Measurements from ENCODE around the gene RPP21.
"Not testable (repeated sequence)": the region's sequence is repeated elsewhere in the genome, so short reads cannot be mapped to it uniquely, and the experiment has no call there.

The RPP21 gene

GRCh38 chr6:30331981-30332380 lies 13.0 kb upstream of the RPP21 start:
- DNase-seq = no peak

GRCh38 chr6:30334075-30334783 lies 10.7 kb upstream of the RPP21 start:
- DNase-seq = no peak

- no peak for DNase-seq
Measured at GRCh38 chr6:30340589-30341054, 4.3 kb upstream of the RPP21 start.

DNA sequence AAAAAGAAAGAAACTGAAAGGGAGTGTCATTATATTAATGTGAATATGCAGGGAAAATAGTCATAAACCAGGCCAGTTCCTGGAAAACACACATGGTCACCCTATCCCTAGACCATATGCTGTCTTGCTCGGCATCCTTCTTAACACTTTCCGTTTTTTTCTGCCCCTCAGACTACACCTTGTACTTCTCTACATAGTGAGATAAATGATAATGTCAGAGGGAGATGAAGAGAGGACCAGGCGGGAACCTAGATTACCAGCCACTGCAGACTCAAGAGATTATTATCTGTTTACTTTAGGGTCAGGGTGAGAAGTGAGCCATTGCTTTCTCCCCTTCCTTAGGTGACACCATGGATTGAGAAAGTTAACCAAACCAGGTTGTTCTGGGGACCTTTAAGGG lies 3.7 kb upstream of the RPP21 start:
- DNase-seq = no peak

- DNase-seq = no peak
Measured at GRCh38 chr6:30341728-30342127, 3.2 kb upstream of the RPP21 start.

GRCh38 chr6:30344191-30344867 lies 627 bp upstream of the RPP21 start:
- no peak for DNase-seq

GRCh38 chr6:30345852-30346251 lies 896 bp downstream of the RPP21 start:
- DNase-seq = no peak

DNA sequence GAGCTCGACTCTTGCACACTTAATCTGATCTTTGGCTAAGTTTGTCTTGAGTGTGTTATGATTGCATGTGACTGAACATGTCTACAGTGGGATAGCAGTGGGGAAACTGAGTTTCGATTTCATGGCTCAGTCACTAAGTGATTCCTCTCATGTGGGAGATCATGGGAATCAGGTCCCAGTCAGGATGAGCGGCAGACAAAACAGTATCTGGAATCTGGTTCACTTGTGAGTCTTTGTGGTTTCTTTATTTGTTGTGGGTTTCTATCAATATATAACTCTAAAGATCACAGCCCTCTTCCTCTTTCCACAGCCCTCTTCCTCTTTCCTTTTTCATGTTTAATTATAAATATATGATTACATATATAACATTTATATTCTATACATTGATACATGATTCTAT lies 4.0 kb downstream of the RPP21 start:
- DNase-seq = no peak

DNA sequence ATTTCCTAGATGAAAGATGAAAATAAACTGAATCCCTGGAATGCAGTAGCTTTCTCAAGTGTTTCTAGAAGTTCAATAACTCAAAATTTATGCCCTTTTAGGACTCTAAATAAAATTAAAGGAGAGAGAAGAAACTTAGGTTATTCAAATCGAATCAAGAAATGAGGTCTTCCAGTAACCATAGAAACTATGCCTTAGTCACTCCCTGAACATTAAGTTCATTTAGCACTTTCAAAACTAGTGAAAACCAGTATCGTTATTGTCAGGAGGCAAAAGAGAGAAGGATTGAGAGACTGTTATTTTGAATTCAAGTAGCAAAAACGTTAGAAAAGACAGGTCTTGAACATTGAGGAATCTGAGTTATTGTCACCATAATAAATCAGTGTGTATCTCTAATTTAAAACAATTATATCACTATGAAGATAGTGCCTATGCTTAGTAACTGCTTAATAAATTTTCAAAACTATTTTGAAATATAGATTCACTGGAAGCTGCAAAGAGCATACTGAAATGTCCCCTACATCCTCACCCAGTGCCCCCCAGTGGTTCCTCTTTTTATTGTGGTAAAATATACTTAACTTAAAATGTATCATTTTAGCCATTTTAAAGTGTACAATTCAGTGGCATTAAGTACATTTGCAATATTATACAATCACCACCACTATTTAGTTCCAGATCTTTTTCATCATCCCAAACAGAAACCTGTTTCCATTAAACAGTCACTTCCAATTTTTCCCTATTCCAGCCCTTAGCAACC lies 4.6 kb downstream of the RPP21 start:
- no peak for DNase-seq

- DNase-seq = no peak
Measured at GRCh38 chr6:30350524-30350923, 5.6 kb downstream of the RPP21 start.

DNA sequence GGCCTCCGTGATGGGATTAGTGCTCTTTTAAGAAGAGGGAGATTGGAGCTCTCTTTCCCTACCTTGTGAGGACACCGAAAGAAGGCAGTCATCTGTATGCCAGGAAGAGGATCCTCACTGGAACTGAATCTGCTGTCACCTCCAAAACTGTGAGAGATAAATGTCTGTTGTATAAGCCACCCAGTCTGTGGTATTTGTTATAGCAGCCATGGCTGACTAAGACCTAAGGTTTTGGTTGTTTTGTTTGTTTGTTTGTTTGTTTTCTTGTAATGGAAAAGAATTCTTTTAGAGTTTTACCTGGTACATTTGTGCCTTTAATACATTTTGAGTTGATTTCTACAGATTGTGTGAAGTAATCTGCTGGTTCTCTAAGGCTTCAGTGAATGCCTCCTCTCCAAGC lies 7.6 kb downstream of the RPP21 start:
- DNase-seq = no peak

- DNase-seq = no peak
Measured at GRCh38 chr6:30355281-30355680, 10.3 kb downstream of the RPP21 start.

DNA sequence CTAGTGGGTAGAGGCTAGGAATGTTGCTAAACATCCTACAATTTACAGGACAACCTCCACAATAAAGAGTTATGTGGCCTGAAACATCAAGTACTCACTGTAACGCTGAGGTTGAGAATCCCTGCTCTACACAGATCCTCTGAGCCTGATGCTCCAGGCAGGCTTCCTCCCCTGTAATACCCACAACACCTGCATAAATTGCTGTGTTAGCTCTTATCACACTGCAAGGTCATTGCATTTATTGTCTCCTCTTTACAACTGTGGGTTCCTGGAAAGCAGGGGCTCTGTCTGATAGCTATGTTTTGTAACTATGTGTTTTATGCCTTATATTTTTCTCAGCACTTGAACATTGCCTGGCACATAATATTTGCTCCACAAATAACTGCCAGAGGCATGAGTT lies 11.6 kb downstream of the RPP21 start:
- DNase-seq = no peak

GRCh38 chr6:30357678-30358540 lies 13.0 kb downstream of the RPP21 start:
- DNase-seq = peak; percentile 27

- DNase-seq = no peak
Measured at GRCh38 chr6:30359276-30359675, 14.3 kb downstream of the RPP21 start.

DNA sequence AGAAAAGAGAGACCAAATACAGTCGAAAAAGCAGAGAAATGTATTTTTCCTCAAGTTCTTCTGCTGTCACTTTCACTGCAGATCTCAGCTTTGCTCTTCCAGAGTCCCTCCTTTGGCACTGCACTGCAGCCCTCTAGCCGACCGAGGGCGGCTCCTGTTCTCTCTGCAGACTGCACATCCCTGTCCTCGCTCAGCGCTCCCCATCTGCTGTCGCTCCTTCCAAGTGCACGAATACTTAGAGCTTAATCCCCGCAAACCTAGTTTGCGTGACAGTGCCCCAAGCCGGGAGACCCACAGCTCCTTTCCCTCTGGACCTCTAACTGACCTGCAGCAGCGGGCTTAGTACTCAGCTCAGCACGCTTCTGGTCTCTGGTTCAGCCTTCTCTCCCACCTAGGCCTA lies 15.2 kb downstream of the RPP21 start:
- no peak for DNase-seq

DNA sequence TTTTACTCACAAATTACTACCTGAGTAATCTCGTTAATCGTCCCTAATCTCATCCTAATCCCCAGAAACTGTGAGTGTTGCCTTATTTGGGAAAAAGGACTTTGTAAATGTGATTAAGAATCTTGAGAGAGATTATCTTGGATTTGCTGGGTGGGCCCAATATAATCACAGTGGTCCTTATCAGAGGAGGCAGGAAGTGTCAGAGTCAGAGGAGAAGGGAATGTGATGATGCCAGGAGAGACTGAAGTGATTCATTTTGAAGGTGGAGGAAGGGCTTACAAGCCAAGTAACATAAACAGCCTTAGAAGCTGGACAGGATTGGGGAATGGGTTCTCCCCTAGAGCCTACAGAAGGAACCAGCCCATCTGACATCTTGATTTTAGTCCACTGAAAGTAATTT lies 16.7 kb downstream of the RPP21 start:
- no peak for DNase-seq

GRCh38 chr6:30363459-30363858 lies 18.5 kb downstream of the RPP21 start:
- no peak for DNase-seq

DNA sequence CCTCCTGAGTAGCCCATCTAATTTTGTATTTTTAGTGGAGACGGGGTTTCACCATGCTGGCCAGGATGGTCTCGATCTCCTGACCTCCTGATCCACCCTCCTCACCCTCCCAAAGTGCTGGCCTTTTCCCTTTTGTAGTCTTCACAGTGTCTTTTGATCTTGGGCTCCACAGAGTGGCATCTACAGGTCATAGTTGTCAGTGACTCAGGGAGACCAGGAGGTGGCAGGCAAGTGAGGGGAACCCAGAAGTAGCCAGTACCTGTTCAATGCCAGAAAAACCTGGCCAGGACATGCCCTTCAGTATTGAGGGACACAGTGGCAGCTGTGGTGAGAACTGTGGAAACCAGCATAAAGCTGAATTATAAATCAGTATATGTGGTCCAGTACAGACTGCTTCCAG lies 19.6 kb downstream of the RPP21 start:
- no peak for DNase-seq

DNA sequence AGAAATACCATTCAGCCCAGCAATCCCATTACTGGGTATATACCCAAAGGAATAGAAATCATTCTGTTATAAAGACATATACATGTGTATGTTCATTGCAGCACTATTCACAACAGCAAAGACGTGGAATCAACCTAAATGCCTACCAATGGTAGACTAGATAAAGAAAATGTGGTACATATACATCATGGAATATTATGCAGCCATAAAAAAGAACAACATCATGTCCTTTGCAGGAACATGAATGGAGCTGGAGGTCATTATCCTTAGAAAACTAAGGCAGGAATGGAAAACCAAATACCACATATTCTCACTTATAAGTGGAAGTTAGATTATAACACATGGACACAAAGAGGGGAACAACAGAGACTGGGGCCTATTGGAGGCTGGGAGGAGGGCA lies 24.3 kb downstream of the RPP21 start:
- DNase-seq = not testable (repeated sequence)

DNA sequence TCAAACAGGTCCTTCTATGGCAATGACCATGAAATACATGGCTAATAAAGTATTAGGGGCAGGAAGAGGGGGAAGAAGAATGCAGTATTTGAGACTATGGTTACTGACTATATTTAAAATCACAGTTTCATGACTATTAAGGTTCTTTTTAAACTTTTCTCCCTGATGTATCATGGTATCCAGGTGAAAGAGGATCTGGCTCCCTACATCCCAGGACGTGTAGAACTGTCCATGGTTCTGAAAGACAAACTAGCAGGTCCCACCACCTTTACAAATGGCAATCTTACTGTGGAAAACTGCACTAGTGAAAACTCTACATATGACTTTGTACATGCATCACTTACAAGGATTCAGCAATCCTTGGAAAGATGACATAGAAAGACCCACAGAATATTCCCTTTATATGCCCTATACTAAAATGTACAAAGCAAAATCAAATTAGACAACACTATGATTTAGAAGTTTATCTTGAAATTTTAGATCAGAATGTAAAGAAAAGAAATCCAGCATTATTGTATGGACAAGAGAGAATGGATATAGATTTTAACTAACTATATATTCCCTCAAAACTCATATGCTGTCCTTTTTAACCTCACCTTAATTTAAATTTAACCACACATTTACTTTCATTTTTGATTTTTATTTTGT lies 33.5 kb downstream of the RPP21 start:
- no peak for DNase-seq

GRCh38 chr6:30380464-30380863 lies 35.5 kb downstream of the RPP21 start:
- DNase-seq = no peak
